NCI-H1105 (cell line): ENCODE data around the gene DOCK9.
"Not testable (repeated sequence)": the region's sequence is repeated elsewhere in the genome, so short reads cannot be mapped to it uniquely, and the experiment has no call there.

Experiments
- DNase-seq: peaks from one replicate; lab custom pipeline; 2025; lab: John Stamatoyannopoulos, UW

DOCK9 gene

DNA sequence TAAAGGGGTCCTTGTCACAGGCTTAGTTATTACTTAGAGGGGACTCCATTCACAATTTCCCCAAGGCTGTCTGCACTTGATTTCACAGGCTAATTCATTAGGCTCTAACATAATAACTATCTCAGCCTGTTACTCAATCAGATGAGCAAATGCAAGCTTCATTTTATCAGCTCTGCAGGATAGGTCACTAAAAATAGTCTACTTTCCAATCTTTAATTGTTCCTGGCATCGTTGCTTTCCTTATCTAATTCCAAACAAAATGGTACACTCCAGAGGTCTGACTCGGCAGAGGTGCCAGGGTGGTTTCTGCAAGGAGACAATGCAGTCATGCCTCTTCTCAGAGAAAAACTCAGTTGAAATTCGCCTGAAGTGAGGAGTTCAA, 155.6 kb downstream of the DOCK9 start:
- no peak for DNase-seq

DNA sequence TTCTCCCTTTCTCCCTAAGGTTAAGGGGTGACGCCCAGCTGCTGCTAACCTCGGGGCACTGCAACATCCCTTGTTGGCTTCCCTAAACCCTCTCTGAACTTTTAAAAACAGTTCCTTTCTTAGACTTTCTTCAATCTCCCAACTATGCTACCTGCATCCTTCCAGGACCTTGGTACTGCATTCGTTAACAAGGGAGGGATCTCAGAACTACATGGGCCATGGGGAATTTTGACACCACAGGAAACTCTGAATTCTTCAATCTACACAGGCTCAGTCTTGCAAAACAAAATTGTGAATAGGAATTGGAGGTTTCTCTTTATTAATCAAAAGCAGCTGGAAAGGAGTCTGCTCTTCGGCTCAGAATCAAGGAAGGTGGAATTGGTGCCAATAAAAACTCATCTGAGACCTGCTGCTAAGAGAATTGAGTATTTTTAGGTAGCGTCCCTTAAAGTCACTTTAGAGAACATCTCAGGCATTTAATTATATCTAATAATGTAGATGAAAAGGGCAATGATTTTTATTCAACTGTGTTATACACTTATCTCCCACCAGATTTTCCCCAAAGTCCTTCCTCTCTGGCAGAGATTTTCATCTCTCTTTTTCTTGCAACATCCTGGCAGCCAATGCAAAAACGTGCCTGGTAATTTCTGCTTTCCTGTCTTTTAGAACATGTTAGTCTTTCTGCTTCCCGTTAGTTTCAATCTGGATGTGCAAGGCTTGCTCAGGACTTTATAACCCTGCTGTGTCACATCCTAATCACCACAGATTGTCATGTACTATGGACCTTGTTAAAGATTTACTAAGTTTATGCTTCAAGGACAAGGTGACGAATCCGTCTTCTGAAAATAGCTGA, 156.3 kb downstream of the DOCK9 start:
- DNase-seq = no peak

DNA sequence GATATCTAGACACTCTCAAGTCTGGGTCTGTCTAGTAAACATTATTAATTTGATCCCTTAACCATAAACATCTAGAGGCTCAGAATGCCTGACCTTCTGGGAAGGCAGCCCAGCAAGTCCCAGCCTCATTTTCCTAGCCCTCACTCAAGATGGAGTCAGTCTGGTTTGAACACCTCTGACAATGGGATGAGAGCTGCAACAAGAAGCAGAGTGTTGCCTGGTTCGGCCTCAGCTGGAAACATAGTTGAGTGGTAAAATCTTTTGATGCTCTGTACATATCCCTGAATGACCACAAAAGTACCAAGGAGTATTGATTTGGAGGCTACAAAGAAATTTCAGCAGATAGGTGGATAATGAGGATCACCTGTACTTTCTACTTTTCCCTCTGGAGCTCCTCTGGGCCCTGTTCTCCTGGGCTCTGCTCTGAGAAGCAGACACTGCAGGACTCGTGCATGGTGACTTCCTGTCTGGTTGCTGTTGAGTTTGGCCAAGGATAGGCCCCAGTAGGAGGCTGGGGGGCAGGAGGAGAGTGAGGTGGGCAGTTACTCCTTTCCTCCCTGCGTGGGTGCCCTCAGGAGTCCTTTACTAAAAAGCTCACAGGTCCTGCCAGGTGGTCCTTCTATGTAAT, 157.0 kb downstream of the DOCK9 start:
- DNase-seq = no peak

DNA sequence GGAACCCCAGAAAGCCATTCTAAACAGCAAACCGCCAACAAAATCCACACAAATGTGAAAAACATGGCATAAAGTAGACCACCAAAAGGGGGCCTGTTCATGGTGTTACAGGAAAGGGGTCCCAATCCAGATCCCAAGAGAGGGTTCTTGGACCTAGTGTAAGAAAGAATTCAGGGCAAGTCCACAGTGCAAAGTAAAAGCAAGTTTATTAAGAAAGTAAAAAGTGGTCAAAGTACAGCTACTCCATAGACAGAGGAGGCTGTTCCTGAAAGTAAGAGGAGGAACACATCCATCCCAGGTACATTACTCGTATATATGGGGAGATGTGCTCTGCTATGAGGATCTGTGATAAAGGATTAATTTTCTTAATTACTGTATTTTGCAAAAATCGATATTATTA, 157.6 kb downstream of the DOCK9 start:
- DNase-seq = no peak

DNA sequence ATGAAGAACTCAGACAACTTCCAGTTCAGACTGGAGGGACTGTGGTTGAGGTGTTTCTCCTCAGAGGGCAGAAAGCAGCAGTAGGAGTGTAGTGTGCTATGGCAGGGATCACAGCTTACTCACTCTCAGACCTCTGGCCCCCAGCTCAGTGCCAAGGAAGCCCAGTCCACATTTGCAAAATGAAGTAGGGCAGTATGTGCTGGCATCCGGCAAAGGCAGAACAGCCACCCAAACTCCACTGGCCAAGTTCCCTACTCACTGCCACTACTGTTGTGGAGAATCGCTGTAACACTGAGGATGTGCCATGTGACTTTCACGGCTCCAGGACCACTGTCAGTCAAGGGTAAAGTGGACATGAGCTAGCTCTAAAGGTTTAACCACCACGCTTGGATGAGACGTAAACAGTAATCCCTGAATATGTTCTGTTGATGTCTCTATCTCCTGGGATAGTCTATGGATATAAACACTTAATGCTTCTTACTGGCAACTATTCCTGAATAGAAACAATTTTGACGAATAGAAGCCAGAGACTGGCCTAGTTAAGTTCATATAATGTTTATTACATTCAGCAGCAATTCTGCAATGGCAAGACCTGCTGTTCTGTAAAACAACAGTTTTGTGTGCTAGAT, 158.4 kb downstream of the DOCK9 start:
- DNase-seq = no peak

DNA sequence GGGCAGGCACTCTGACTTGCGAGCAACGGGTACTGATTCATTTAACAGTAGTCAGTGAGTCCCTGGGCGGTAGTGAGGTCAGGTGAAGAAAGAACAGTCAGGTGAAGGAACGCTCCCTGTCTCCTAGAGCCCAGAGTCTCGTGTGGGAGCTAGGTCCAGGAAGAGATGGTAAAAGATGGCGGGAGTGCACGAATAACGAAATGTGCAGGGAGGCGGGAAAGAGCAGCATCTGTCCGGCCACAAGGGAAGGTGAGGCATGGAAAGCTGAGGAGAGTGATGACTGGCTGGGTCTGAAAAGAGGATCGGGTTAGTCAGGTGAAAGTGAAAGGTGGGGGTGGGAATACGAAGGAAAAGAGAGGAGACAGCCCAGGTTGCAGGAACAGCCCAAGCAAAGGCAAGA, 161.5 kb downstream of the DOCK9 start:
- DNase-seq = no peak

DNA sequence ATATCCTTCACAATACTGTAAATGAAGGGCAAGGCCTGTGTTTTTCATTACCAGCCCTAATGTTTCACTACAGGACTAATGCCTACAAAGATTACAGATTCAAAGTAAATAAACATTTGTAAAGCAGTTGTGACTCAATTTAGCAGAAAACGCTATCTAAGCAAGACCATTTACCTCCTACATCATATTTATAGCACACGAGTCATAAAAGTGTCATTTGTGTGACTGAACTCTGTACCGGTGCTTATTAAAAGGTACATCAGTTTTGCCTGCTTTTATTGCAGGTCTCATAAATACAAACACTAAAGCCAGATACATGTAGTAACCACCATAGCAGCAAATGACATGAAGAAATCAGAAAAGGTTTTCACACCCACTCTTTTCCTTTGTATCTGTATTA, 163.9 kb downstream of the DOCK9 start:
- DNase-seq = no peak

DNA sequence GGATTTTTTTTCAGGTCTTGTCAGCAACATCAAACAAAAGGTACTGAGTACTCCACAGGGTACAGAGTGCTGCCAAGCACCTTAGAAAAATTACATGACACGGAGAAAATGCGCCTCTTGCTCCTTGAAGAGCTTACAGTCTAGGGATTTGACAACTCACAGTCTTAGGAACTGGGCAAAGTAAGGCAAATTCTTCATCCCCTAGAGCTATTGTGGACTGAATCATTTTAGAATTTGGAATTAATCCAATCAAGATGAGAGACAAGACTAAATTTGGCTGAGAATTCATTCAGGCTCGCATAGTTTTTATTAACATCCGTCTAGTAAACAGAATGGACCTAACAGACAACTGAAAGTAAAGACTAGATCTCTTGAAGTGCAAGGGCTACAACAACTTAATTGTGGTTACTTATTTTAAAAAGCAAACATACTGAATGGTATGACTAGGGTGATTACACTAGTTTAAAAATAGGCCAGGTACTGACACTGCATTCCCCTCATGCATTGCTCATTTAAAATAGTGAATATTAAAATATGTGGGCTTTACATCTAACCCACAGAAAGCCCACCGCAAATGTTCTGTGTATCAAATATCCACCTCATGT, 165.6 kb downstream of the DOCK9 start:
- not testable (repeated sequence) for DNase-seq

DNA sequence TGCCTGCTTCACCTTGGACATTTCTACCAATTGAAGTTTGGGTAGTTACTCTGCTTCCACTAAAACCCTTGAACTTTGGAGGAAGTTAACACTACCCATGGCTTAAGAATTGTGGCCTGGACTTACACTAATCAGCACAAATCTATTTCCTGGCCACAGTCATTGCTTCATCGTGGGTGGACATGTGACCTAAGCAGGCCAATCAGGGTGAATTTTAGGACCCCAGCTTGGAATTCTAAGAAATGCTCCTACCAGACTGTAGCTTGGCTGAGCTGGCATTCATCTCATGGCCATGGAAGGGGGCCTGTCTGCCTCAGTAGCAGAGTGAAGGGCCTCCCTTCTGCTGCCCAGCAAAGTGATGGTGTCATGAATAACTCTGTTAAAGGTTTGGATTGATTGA, 167.1 kb downstream of the DOCK9 start:
- no peak for DNase-seq

DNA sequence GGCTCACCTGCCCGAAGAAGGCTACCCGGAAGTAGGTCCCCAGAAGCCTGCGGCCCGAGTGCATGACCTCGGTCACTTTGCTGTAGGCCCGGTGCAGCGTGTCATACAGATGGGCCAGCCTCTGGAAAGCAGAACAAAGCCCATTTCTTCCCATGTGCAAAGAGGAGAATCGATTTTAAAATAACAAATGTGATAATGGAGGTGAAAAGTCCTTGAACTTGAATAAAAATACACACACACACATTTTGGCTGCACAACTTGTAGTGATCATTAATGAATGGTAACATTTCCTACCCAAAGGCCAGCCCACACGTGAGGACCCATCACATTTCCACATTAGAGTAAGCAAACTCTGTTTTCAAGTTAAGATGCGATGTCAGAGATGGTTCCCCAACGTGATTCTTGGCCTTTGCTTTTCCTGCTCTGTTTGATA, 168.5 kb downstream of the DOCK9 start:
- no peak for DNase-seq

DNA sequence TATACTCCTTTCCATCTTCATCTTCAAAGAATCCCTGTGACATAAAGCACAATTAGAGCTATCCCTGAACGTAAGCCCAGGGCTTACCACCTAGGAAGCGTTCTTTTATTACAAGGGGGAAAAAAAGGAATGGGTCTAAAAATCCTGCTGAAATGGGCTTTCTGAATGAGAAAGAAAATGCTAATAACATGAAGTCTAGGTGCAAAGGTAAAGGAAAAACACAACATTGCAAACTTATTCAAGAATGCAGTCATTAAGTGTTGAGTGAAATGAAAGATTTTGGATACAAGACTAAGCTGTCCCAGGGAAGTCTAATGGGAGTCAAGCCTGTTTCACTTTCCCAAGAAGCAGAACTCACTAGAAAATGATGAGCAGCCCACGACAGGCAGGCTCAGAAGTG, 170.1 kb downstream of the DOCK9 start:
- no peak for DNase-seq

DNA sequence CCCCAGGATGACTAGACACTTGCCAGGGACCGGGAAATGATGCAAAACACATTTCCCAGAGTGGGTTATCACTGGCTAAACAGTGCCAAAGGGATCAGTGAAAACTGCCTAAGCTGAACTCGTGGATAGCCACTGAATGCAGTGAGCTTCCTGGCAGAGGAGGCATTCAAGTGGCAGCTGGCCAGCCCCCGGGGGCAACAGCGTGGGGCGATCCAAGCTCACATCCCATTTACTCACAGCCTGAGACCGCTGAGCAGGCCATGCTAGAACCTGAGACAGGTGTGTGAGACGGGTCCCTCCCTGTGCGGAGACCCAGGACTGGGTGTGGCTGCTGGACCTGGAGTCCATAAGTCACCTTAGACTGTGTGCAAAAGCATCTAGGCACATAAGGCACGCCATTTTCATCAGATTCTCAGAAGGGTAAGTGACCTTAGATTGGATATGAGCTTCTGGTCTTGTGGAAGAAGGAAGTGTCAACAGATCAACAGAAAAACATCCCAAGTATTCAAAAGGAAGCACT, 173.5 kb downstream of the DOCK9 start:
- no peak for DNase-seq

DNA sequence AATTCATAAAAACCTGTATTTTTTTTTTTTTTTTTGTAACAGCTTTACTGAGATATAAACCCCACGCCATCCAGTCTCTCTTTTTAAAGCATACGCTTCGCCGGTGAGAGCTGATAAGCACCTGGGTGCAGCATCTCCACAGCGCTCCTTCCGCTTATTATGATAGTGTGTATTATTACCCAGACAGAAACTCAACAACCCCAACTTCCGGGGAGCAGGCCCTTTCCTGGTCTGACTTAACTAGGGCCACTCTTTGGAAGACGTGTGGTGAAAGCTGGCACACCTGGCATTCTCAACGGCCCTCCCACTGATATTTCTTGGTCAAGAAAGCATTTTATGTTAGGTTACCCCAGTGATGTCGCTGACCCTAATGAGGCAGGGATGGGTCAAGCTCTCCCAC, 173.9 kb downstream of the DOCK9 start:
- no peak for DNase-seq

DNA sequence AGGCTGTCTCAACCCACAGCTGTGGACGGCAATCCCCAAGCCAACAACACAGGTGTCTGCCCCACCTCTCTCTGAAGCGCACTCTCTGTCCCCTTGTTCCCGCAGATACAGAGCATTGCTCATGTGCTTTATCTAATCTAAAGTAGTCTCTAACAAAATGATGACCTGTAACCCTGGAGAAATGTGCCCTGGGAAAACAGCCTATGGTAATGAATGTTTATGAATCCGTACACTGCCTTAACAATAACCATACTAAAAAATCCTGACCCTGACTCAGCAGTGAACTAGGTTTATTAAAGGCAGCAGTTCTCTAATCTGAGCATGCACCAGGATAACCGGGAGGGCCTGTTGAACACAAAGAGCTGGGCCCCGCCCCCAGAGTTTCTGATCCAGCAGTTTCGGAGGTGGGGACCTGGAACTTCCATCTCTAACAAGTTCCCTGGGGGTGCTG, 174.7 kb downstream of the DOCK9 start:
- no peak for DNase-seq

DNA sequence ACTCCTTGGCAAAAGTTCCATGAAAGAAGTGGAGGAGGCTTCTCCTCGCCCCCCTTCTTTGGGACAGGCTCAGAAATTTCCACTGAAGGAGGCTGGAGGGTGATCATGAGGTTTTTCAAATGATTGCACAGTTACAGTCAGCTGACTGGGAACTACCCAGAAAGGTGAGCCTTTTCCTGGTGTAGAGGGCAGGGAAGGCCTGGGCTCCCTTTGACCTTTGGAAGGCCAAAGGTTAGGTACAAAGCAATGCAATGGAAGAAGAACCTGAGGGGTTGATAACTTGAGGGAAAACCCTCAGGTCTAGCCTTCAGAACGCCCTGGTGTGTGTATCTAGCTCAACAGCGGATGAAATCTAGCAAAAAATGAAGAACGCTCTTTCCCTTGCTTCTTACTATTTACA, 175.3 kb downstream of the DOCK9 start:
- no peak for DNase-seq

DNA sequence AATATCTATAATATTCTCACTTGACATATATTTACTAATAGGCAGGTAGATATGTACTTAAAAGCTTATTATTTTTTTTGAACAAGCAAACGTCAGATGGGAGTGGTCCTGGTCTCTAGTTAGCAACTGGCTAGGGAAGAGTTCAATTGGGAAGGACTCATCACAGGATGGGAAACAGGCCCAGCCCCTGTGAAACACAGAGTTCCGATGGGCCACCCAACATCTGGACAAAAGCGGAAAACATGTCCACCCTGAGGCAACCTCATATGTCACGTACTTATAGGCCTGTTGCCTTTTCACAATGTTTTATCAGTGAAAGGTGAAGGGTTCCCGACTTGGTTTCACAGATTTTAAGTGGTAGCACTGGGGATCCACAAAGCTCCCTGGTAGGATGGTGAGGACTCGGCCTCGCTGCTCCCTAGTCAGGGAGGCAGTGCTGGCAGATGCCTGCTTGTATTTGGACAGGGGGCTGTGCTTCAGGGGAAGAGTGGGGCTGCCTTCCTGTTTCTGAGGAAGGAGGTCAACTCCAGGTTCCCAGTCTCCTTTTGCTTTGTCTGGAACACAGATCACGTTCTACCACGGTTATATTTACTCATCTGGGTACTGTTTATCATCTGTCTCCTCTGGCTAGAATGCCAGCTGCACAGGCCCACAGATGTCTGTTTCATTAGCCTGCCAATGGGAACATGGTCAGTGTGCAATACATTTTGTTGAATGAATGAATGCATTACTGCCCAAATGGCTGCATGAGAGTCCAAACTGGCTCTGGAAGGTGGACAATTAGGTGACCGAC, 176.0 kb downstream of the DOCK9 start:
- DNase-seq = no peak

DNA sequence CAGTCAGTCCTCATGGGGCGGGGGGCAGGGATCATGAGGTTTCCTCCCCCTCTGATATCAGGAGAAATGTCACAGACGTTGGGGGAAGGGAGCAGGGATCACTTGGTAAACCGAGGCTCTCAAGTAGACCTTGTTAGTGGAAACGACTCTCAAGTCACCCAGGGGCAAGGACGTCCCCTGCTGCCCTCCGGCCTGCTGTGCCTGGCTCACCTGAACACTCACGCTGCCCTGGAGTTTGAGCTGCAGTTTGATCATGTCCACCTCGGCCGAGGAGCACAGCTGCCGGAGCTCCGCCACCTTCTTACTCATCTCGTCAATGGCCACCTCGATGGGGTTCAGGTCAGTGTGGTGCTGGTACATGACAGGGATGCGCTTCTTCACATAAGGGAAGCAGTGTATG, 177.8 kb downstream of the DOCK9 start:
- no peak for DNase-seq

DNA sequence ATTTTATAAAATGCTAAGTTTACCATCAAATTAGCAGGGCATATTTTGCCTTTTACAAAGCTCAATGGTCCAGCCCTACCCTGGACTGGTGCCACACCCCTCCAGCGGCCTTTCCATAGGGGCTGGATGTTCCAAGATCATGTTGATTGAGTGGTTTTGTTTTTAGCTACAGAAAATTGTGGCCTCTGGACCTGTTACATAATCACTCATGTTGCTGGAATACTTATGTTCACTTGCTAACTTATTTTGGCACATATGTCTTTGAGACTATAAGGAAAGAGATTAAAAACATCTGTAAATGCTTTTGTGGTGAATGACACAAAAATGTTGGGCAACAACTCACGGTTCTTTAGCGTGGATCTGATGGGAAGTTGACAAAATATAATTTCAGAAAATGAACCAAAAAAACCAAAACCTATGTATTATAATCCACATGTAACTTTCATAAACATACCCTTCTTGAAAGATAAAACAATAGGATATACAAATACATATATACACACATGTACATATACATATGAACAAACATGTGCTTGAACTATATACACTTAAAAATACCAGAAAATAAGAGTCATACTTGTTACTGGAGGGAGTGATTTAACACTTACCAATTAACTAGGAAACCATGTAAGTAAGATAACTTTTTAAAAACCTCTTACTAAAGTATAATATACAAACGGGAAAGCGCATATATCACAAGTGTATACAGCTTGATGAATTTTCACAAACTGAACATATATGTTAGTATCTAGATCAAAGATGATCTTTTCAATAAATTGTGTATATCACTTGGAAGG, 178.8 kb downstream of the DOCK9 start:
- no peak for DNase-seq

DNA sequence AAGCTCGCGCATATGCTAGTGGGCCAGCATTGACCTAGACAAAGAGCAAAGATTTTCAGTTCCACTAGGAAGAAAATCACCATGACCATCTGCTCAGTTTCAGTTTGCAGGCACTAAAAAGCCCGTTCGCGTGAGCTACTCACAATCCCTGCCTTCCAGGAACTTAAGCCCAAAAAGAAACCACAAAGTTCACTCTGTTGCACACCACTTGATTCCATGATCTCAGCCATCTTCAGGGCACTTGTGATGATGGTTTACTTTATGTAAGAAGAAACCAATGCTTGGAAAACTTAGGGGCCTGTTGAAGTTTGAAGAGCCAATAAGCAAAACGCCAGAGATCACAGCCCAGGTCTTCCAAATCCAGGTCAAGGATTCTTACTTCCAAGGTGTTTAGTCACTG, 180.4 kb downstream of the DOCK9 start:
- DNase-seq = no peak

DNA sequence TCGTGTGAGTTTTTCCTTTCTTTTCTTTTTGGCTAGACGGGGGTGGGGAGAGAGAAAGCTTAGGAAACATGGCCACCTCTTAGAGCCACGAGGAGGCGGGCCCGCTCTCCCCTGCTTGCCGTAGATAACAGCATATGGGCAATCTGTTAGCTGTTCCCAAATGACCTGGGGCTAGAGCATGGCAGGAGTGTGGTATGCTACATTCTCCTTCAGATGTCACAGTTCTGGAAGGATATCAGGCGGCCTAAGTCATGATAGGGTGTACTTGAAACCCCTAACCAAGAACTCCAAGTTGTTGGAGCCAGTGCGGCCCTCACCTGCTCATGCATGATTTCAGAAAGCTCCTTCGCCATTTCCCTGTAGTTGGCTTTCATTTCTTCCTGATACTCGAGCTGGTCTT, 181.1 kb downstream of the DOCK9 start:
- DNase-seq = no peak

DNA sequence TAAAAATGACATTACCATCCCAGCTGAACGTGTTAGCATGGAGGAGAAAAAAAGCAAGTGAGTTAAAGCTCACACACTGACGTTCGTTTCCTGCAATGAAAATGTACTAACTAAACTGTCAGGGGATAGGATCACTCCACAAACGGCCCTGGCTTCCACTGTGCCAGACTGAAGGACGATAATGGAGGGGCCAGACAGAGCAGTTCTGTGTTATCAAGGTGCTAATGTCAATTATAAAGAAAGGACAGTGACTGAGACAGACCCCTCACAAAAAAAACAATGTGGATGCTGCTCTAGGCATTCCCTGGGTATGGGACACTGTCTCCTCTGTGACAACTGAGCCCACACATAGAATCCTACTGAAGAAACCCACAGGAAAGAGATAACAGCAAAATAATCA, 181.7 kb downstream of the DOCK9 start:
- DNase-seq = no peak
